GM10847 (cell line): ENCODE measurements around the gene NKD1.

Source experiments
- POLR2A ChIP-seq: IDR thresholded peaks from 2 replicates; pipeline ENCODE4 v1.6.1; 2011; ENCODE audit not compliant: insufficient read length; ENCODE audit errors: extremely low read depth

Gene NKD1

GRCh38 chr16:50675686-50676610 lies 127.8 kb downstream of the NKD1 start:
- TF ChIP-seq POLR2A: no peak

- TF ChIP-seq POLR2A: no peak
Measured at GRCh38 chr16:50676684-50677225, 128.6 kb downstream of the NKD1 start.

GRCh38 chr16:50677351-50677750 lies 129.2 kb downstream of the NKD1 start:
- no peak for TF ChIP-seq POLR2A

- no peak for TF ChIP-seq POLR2A
Measured at GRCh38 chr16:50678531-50678930, 130.3 kb downstream of the NKD1 start.

GRCh38 chr16:50679266-50679665 lies 131.1 kb downstream of the NKD1 start:
- TF ChIP-seq POLR2A: no peak

GRCh38 chr16:50679676-50680555 lies 131.7 kb downstream of the NKD1 start:
- no peak for TF ChIP-seq POLR2A

GRCh38 chr16:50680556-50680893 lies 132.3 kb downstream of the NKD1 start:
- no peak for TF ChIP-seq POLR2A

- peak; percentile 53 for TF ChIP-seq POLR2A
Measured at GRCh38 chr16:50681021-50681885, 133.1 kb downstream of the NKD1 start, which contains the start of gene SNX20. SNX20 (minus strand) TSS chr16:50681312; CDS start chr16:50677526, 3,786 bp downstream.

GRCh38 chr16:50683689-50684374 lies 135.6 kb downstream of the NKD1 start:
- no peak for TF ChIP-seq POLR2A

GRCh38 chr16:50684823-50685461 lies 136.7 kb downstream of the NKD1 start:
- TF ChIP-seq POLR2A: no peak

GRCh38 chr16:50685462-50686063 lies 137.4 kb downstream of the NKD1 start:
- TF ChIP-seq POLR2A: no peak

GRCh38 chr16:50688083-50688482 lies 139.9 kb downstream of the NKD1 start:
- no peak for TF ChIP-seq POLR2A

- TF ChIP-seq POLR2A: no peak
Measured at GRCh38 chr16:50688867-50689266, 140.7 kb downstream of the NKD1 start.
